HG03439 (cell line): ENCODE measurements around the gene COL4A3.

ENCODE experiments used
- ATAC-seq: cut with Tn5 transposase; IDR thresholded peaks from one replicate; pipeline ENCODE4 v1.9.1; 2021; ENCODE audit warnings: mild to moderate bottlenecking, moderate library complexity; ENCODE audit not compliant: unreplicated experiment

Gene COL4A3

GRCh38 chr2:227163998-227164762, at the start of gene COL4A3, which contains the start of gene COL4A4:
Gene COL4A3 (plus strand): TSS chr2:227164624. CDS start chr2:227164727, 103 bp downstream.
Gene COL4A4 (minus strand): TSS chr2:227164205. CDS start chr2:227147483, 16,722 bp downstream.
- peak; percentile 65 for ATAC-seq

GRCh38 chr2:227115761-227116160, 48.7 kb upstream of the COL4A3 start:
- ATAC-seq: no peak

GRCh38 chr2:227117027-227117426, 47.4 kb upstream of the COL4A3 start:
- no peak for ATAC-seq

- no peak for ATAC-seq
Measured at GRCh38 chr2:227117852-227118251, 46.6 kb upstream of the COL4A3 start.

GRCh38 chr2:227118353-227118752, 46.1 kb upstream of the COL4A3 start:
- ATAC-seq: no peak

GRCh38 chr2:227123697-227124096, 40.7 kb upstream of the COL4A3 start:
- no peak for ATAC-seq

- no peak for ATAC-seq
Measured at GRCh38 chr2:227124811-227125210, 39.6 kb upstream of the COL4A3 start.

- ATAC-seq: no peak
Measured at GRCh38 chr2:227125506-227125905, 38.9 kb upstream of the COL4A3 start.

- no peak for ATAC-seq
Measured at GRCh38 chr2:227127201-227127600, 37.2 kb upstream of the COL4A3 start.

- ATAC-seq: no peak
Measured at GRCh38 chr2:227130636-227131035, 33.8 kb upstream of the COL4A3 start.

GRCh38 chr2:227132986-227133385, 31.4 kb upstream of the COL4A3 start:
- ATAC-seq: no peak

GRCh38 chr2:227134591-227134990, 29.8 kb upstream of the COL4A3 start:
- ATAC-seq: no peak

GRCh38 chr2:227141301-227141700, 23.1 kb upstream of the COL4A3 start:
- ATAC-seq: no peak

- ATAC-seq: no peak
Measured at GRCh38 chr2:227143895-227144294, 20.5 kb upstream of the COL4A3 start.

GRCh38 chr2:227146456-227146855, 18.0 kb upstream of the COL4A3 start:
- ATAC-seq: no peak

- no peak for ATAC-seq
Measured at GRCh38 chr2:227147023-227147422, 17.4 kb upstream of the COL4A3 start.

GRCh38 chr2:227148106-227148505, 16.3 kb upstream of the COL4A3 start:
- ATAC-seq: no peak

GRCh38 chr2:227150222-227150936, 14.0 kb upstream of the COL4A3 start:
- no peak for ATAC-seq

GRCh38 chr2:227152093-227152766, 12.2 kb upstream of the COL4A3 start:
- no peak for ATAC-seq

GRCh38 chr2:227153307-227153706, 11.1 kb upstream of the COL4A3 start:
- no peak for ATAC-seq

GRCh38 chr2:227153758-227154486, 10.5 kb upstream of the COL4A3 start:
- no peak for ATAC-seq
